DMS153 (cell line): ENCODE data around the gene OSCAR.

Source experiments
- DNase-seq: peaks from one replicate; lab custom pipeline; 2025; lab: John Stamatoyannopoulos, UW

The OSCAR gene, protein sequence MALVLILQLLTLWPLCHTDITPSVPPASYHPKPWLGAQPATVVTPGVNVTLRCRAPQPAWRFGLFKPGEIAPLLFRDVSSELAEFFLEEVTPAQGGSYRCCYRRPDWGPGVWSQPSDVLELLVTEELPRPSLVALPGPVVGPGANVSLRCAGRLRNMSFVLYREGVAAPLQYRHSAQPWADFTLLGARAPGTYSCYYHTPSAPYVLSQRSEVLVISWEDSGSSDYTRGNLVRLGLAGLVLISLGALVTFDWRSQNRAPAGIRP

DNA sequence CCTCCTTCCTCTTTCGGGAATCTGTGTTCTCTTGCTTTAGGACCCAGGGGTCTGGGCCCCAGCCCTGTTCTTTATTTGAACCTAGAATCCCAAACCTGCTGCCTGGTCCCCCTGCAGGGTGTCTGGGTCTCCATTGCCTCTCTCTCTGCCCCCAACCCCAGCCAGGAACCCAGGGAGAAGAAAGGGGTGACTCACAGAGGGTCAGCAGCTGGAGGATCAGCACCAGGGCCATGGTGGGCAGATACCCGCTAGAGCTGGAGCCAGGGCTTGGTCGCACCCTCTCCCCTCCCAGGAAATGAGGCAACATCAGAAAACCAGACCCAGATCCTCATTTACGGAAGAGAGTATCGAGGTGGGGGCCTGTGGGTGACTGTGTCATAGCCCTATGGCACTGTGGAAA, at the start of gene OSCAR:
TSS of gene OSCAR (minus strand) at position 243 of the 400 bp plus-strand sequence. CDS start at position 232, 11 bp downstream.
- DNase-seq = no peak

DNA sequence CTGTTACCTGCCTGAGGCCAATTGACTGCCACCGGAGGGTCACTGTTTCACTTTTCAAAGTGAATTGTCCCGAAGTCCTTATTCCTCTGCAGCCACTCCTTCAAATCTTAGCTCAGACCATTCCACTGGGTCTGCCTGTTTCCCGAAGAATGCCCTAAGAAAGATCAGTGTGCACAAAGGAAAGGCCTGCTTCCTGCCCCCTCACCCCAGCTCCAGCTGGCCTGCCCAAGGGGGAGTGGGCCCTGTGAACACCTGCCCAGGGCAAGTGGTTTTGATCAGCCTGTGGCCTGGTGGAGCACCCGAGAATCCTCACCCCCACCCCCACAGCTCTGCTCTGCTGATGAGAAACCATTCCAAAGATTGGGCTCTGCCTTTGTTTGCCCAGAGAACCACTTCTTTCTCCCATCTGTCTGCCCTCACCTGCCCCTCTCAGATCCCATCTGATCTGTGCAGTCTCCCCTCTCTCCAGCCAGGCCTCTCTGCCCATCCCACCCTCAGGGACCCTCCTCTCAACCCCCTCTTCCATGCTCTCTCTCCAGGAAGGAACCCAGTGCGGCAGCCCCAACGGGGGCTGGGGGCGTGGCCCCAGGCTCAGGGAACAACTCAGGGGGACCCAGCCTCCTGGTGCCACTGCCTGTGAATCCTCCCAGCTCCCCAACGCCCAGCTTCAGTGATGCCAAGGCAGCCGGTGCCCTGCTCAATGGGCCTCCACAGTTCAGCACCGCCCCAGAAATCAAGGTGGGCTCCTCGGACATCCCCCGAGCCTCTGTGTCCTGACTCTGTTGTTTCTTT, 48.6 kb upstream of the OSCAR start:
- DNase-seq = no peak

DNA sequence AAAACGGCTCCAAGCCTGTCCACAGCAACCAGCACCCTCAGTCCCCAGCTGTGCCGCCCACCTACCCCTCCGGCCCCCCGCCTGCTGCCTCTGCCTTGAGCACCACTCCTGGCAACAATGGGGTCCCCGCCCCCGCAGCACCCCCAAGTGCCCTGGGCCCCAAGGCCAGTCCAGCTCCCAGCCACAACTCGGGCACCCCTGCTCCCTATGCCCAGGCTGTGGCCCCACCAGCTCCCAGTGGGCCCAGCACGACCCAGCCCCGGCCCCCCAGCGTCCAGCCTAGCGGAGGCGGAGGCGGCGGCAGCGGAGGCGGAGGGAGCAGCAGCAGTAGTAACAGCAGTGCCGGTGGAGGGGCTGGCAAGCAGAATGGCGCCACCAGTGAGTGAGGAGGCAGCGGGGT, 47.6 kb upstream of the OSCAR start:
- DNase-seq = no peak

DNA sequence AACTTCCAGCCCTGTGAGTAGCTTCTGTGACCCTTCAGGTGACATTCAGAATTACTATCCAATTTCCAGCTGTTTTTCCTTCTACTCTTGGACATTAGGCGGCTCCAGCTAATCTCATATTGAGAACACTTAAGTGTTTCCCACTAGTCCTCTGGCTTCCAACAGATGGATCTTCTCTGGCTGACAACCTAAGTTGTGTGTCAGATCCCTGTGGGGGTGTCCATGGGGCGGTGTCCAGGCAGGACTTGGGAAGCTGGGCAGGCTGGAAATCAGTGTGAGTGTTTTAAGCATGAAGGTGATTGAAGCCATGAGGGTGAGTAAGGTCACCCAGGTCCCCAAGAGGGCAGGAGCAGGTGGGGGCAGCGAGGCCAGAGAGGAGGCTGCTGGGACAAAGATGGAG, 47.1 kb upstream of the OSCAR start:
- DNase-seq = no peak

DNA sequence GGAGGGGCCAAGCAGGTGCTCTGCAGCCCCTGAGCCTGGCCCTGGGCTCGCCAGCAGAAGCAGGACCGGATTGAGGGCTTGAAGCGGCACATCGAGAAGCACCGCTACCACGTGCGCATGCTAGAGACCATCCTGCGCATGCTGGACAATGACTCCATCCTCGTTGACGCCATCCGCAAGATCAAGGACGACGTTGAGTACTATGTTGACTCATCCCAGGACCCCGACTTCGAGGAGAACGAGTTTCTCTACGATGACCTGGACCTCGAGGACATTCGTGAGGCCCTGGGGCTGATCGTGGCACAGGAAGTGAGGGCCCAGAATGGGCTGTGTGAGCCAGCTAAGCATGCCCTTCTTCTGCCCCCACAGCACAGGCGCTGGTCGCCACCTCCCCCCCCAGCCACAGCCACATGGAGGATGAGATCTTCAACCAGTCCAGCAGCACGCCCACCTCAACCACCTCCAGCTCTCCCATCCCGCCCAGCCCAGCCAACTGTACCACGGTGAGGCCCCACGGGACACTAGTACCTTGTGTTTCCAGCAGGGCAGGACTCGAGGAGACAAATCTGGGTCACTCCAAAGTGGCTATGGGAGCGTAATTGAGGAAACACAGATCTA, 45.0 kb upstream of the OSCAR start:
- no peak for DNase-seq

DNA sequence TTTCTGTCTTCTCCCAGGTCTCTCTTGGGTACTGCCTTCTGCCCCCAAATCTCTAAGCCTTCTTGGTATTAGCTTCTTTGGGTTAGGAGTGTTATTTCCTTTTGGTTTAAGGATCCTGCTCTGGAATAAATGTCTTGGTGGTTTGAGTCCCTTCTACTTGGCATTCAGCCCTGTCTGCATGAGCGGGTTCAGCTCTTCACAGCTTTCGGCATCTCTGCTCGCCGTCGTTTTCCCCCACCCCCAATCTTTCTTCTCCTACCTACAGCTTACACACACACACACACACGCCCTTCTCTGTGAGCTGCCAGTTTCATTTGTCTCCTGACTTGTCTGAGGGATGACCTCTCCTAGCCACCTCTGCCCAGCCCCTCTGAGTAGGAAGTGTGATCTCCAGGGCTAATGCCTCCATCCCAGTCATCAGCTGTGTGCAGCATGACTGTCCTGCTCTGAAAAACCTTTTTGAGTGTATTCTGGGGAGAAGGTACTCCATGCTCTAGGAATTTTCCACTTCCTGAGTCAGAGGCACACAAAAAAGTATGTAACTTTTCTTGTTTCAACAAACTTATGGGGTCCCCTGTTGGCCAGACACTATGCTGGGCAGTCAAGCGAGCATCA, 41.7 kb upstream of the OSCAR start:
- DNase-seq = no peak

DNA sequence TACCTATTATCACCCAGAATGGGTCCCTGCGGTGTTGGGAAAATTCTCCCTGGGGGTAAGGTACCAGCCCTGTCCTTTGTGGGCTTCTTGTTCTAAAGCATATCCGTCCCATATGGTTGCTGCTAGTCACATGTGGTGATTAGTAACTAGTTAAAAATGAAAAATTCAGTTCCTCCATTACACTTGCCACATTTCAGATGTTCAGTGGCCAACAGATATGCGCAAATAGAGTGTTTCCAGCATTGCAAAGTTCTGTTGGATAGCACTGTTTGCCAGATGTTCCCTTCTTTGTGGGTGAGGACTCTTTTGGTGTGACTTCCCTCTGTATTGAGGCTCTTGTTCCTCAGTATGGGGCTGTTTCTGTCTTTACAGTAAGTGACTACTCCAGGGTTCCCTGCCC, 40.8 kb upstream of the OSCAR start:
- DNase-seq = no peak

DNA sequence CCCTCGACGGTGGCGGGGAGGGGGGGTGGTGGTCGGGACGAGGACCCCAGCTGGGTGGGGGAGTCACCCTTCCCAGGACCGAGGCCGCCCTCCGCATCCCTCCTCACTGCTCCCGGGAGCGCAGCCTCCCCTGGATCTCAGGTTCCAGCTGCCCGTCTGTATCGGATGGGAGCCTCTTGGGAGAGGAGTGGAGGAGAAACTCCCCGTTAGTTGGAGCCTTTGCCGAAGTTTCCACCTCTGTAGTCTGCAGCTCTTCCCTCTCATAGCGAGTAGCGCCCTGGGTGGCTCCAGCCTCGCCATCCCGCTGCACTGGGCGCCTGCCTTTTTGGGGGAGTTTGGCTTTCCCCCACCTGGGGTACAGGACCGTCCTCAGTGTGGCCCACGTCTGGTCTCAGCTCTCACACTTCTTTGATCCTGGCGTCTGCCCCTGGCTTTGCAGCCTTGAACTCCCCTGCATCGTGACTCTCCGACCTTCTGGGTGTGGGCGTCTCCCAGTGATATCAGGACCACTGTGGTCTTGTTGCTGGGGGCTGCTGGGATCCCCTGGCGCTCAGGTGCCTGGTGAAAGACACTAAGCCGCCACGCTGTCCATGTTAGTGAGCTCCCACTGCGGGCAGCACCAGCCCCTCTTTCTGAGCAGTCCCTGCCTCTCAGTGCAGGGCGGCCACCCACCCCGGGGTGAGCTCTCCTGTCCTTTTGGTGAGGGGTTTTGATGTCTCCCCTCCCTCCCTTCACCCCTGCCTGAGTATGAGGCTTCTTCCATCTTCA, 38.1 kb upstream of the OSCAR start:
- DNase-seq = no peak

DNA sequence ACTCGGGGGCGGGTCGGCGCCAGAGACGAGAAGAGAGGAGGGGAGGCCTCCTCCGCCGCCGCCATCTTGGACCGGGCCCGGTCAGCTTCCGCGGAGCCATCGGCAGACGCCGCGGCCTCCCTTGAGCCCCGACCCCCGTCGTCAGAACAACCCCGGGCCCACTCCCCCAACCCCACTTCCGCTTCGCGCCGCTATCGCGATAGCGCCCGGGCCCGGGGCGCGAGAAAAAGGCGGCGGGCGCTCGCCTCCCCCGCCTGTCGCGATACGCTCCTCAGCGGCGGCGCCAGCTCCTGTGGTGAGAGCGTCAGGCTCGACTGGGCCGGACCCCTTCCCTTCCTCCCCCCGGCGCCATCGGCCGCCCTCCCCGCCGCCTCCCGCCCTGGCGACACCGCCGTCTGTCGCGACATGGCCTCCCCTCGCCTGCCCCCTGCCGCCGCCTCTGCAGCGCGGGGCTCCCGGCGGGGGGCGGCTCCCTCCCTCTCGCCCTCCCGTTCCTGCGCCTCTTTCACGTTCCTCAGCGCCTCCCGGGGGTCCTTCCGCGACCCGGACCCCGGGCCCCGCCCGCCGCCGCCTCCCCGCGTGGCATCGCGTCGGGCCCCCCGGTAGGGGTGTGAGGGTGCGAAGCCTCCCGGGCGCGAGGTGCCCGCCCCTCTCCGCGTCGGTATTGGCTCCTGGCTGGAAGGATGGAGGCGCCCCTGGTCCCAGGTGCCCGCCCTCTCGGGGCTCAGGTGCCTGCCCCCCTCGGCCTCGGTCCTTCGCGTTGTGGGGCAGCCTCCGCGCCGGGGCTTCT, 37.3 kb upstream of the OSCAR start, which contains the start of gene CNOT3:
TSS of gene CNOT3 (plus strand) at position 64 of the 790 bp plus-strand sequence. CDS start 5,217 bp downstream, outside the sequence.
- no peak for DNase-seq

DNA sequence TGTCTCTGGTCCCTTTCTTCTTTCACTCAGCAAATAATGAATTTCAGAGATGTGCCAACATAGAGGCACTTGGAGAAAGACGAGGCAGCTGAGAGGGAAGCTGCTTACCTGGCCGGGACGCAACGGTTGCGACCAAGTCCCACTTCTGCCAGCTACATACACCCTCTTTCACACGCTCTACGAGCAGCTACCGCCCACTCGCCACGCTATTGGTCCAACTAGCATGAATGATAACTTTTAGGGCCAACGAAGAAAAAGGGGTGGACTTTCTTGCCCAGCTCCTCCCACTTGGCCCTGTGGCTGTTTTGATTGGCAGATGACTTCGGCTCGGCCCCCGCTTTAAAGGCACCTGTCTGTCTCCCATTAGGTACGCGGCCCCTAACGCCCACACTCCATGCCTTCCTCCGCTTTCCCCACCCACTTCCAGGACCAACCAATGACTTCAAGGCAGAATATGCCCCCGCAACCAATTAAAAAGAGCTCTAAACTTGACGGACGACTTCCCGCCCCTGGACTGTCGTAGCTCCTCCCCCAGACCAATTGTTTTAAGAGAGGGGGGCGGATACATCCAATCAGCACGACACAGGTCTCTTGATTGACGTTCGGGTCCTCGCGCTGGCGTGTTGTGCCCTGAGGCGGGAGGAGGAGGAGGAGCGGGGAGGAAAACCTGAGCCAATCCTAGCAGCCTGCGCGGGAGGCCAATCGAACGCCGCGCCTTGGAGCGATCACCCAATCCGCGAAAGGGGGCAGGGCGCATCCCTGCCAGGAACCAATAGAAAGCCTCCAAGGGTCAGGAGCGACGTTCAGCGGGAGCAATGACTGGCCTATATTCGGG, 36.5 kb upstream of the OSCAR start:
- DNase-seq = peak; percentile 100

DNA sequence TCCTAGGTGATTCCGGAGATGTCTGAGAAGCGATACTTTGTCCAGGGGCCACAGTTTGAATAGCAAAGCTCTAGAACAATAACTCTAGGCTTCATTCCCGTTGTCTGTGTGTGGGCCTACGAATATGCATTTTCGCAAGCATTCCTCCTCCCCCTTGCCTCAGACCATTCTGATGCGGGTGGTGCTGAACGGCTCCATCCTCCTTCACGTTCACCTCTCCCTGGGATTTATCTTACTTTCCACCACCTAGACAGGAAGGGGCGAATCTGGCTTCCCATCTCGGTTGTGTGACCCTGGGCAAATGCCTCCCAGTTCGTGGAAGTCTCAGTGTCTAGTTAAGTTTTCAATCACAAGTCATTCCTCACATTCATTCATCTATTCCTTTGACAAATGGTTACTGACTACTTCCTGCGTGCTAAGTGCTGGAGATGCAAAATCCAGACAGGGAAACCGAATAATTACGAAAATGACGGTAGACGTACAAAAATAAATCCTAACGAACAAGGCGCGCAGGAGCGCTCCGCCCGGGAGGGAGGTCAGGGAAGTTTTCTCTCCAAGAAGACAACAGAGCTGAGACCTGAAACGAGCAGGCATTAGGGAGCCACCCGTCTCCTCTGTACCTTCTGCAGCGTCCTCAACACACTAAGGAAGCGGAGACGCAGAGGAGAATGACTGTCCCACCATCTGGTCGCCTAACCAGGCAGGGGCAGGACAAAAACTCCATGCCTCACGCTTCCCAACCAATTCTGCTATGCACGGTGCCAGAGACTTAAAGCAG, 35.7 kb upstream of the OSCAR start:
- DNase-seq = no peak

DNA sequence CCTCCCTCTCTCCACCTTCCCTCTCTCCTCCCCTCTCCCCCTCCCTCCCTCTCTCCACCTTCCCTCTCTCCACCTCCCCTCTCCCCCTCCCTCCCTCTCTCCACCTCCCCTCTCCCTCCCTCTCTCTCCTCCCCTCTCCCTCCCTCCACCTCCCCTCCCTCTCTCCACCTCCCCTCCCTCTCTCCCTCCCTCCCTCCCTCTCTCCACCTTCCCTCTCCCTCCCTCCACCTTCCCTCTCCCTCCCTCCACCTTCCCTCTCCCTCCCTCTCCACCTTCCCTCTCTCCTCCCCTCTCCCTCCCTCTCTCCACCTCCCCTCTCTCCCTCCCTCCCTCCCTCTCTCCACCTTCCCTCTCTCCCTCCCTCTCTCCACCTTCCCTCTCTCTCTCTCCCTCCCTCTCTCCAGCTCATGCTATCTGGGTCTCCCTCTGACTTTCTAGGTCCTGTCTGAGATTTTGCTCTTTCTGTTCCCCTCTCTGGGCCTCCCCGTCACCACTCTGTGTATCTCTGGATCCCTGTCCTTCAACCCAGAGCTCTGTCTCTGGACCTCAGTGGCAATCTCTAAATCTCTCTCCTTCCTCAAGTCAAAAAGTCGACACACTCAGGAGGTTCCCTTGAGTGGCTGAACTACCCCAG, 33.5 kb upstream of the OSCAR start:
- DNase-seq = no peak

DNA sequence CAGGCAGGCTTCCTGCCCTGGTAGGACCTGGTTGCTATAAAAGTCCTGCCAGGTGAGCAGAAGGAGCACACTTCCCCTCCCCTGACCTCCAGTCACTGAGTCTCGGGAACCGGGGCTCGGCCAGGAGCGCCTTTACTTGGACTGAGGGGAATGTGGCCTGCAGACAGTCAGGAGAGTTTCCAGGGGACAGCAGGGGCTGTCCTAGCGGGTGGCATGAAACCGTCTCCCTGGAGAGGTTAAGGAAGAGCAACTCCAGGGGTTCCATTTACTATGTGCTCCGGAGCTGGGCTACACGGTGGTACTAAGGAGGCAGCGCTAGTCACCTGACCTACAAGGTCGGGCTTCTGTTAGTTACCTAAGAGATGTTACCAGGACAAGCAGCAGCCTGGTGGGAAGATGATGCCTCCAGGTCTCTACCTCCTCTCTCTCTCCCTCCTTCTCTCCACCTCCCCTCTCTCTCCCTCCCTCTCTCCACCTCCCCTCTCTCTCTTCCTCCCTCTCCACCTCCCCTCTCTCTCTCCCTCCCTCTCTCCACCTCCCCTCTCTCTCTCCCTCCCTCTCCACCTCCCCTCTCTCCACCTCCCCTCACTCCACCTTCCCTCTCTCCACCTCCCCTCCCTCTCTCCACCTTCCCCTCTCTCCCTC, 32.8 kb upstream of the OSCAR start:
- DNase-seq = peak; percentile 71

DNA sequence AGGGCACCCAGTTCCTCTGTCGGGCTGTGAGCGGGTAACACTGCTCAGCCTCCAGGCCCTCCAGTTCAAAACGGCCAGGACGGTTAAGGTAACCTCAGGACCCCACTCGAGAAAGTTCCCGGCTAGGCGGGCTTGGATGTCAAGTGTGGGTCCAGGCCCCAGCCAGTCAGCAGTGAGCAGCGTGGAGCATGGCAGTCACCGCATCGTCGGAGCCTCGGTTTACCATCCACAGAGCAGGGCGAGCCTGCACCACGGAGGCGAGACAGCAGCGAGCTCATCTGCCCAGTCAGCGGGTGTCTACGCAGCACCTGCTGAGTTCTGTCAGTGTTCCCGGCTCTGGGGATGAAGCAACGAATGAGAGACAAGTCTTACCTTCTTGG, 29.0 kb upstream of the OSCAR start:
- no peak for DNase-seq

DNA sequence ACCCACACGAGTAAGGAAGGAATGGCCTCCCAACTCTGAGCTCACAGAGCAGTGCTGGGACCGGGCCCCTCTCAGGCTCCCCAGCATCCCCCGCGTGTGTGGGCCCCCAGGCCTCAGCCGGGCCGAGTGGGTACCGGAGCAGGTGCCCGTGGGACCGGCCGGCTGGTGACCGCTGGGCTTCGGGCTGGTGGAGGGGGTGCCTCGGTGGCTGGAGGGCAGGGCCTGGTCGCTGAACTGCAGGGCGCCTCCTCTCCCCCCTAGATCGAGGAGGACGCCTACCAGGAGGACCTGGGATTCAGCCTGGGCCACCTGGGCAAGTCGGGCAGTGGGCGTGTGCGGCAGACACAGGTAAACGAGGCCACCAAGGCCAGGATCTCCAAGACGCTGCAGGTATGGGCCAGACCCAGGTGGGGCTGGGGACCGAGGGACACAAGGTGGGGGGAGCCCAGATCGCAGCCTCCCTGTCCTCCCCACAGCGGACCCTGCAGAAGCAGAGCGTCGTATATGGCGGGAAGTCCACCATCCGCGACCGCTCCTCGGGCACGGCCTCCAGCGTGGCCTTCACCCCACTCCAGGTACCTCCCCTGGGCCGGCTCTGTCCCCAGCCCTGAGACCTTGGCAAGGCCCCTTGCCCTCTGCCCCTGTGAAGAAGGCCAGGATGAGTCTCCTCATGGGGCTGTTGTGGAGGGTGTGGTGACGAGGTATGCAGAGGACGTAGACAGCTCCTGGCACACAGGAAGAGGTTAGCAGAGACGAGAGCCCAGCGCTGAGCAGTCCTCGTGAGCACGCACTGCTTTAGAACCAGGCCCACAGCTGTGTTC, 28.4 kb upstream of the OSCAR start:
- DNase-seq = no peak

DNA sequence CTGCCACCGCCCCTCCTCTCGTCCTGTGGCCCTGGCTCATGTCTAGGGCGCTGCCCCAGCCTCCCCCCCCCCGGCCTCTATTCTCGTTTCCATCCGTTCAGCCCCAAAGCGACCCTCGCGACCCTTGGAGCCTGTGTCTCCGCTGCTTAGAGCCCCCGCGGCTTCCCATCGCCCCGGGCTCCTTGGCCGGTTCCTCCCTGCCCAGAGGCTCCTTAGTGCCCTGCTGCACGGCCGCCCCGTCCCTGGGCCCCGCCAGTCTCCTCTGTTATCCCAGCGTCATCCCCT, 27.8 kb upstream of the OSCAR start:
- no peak for DNase-seq

DNA sequence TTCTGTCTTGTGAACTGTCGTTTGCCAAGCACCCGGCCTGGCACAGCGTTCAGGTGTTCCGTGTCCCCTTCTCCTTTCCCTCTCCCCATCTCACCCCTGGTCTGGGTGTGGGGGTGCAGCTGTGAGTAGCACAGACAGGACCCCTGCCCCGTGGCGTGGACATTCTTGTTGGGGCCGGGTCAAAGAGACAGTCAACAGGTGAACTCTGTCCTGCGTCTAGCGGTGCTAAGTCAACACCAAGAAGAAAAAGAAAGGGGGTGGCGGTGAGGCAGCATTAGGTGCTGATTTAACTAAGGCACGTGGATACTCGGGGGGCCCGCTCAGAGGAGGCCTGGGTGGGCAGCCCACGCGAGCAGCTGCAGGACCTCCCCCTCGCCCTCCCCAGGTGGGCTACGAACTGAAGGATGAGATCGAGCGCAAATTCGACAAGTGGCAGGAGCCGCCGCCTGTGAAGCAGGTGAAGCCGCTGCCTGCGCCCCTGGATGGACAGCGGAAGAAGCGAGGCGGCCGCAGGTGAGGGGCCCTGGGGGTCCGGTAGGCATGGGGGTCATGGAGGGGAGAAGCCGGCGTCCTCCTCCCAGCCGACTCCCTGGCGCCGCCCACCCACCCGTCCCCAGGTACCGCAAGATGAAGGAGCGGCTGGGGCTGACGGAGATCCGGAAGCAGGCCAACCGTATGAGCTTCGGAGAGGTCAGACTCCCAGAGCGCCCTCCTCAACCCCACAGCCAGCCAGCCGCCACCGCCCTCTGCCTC, 27.3 kb upstream of the OSCAR start:
- DNase-seq = no peak
